HCT116 (cell line): ENCODE data around the gene POU2F3. TPM values are rescaled to one million over a fixed set of nuclear protein-coding genes. Genes with fewer than 3 reads are reported as not detected.

Source experiments
- ATAC-seq: fragments of 200-7000 bp; cut with Tn5 transposase; 2 replicates; pipeline ENCODE4 v1.9.1; 2020; ENCODE audit warnings: mild to moderate bottlenecking, moderate library complexity
- BruUV-seq: library from RNA; stranded (reverse); fragments of 400-500 nt; replicated peaks from 2 replicates; lab custom pipeline; 2021; lab: Mats Ljungman, UMichigan
- CTCF ChIA-PET: fragments of 300-600 bp; sonication (Branson Sonifier 250); formaldehyde crosslinking; loops from one replicate; lab custom pipeline; 2021; ENCODE audit warnings: antibody characterized with exemption; lab: Charles Lee
- POLR2A ChIA-PET: fragments of 300-600, 350-600 bp; sonication (Branson Sonifier 250); formaldehyde crosslinking; loops from one replicate; lab custom pipeline; 2021; ENCODE audit warnings: antibody characterized with exemption; lab: Charles Lee
- RAD21 ChIA-PET, 2 experiments: fragments of 300-600 bp; sonication (Branson Sonifier 250); formaldehyde crosslinking; loops; one replicate each; lab custom pipeline; 2023; ENCODE audit warnings: low total read pairs in 2 of 2; ENCODE audit not compliant: uncharacterized antibody in 2 of 2, unreplicated experiment in 2 of 2, low non-redundant PET in 1 of 2; lab: Charles Lee
- DNase-seq: peaks from one replicate; pipeline ENCODE4 v3.0.0-alpha.2; 2010; ENCODE audit warnings: low read depth, low spot score
- H2AFZ ChIP-seq: fragments of 200-600 bp; shearing (Covaris generic), sonication (generic); 2 replicates; pipeline ENCODE4 v1.6.1; 2017; ENCODE audit warnings: low read depth, mixed run types, mixed read lengths, antibody characterized with exemption, low read length; ENCODE audit not compliant: poor library complexity, severe bottlenecking
- H3K27ac ChIP-seq: 2 replicates; pipeline ENCODE4 v1.5.1; 2012; ENCODE audit warnings: low read depth, low read length
- H3K27me3 ChIP-seq: fragments of 200-600 bp; sonication (generic); 2 replicates; pipeline ENCODE4 v1.6.1; 2016; ENCODE audit warnings: mixed run types, low read length, mixed read lengths; ENCODE audit not compliant: insufficient read depth
- H3K36me3 ChIP-seq, 2 experiments: fragments of 200-500 bp in 1 of 2; fragments of 200-600 bp in 1 of 2; sonication (Bioruptor generic) in 1 of 2; sonication (generic) in 1 of 2; 2 replicates each; pipeline versions ENCODE4 v1.5.1 to v1.6.1; 2014 to 2016; ENCODE audit warnings: low read length in 2 of 2, inconsistent platforms in 1 of 2, mixed read lengths in 1 of 2, mixed run types in 1 of 2; ENCODE audit not compliant: insufficient read depth in 2 of 2, control insufficient read depth in 1 of 2
- H3K4me1 ChIP-seq, 2 experiments: fragments of 200-600 bp in 1 of 2; sonication (generic) in 1 of 2; 2 replicates each; pipeline versions ENCODE4 v1.5.1 to v1.6.1; 2012 to 2017; ENCODE audit warnings: low read length in 2 of 2, inconsistent platforms in 1 of 2, mild to moderate bottlenecking in 1 of 2, mixed read lengths in 1 of 2, mixed run types in 1 of 2, moderate library complexity in 1 of 2; ENCODE audit not compliant: insufficient read depth in 2 of 2, control insufficient read depth in 1 of 2
- H3K4me2 ChIP-seq: fragments of 200-600 bp; sonication (generic); 2 replicates; pipeline ENCODE4 v1.6.1; 2017; ENCODE audit warnings: mixed run types, low read length, mixed read lengths
- H3K4me3 ChIP-seq, 2 experiments: fragments of 200-600 bp in 1 of 2; sonication (generic) in 1 of 2; replicated peaks in 1 of 2; 2 replicates each; pipeline ENCODE4 v1.5.1; 2011 to 2016; ENCODE audit warnings: low read length in 2 of 2, control low read depth in 1 of 2, low read depth in 1 of 2, mild to moderate bottlenecking in 1 of 2, mixed read lengths in 1 of 2, mixed run types in 1 of 2
- H3K79me2 ChIP-seq: fragments of 200-600 bp; sonication (generic); 2 replicates; pipeline ENCODE4 v1.6.1; 2017; ENCODE audit warnings: mild to moderate bottlenecking, mixed run types, low read length, moderate library complexity, mixed read lengths; ENCODE audit not compliant: insufficient read depth
- H3K9ac ChIP-seq: fragments of 200-600 bp; sonication (generic); 2 replicates; pipeline ENCODE4 v1.6.1; 2016; ENCODE audit warnings: low read length, mixed read lengths
- H3K9me2 ChIP-seq: fragments of 200-600 bp; sonication (generic), shearing (Covaris generic); 2 replicates; pipeline ENCODE4 v1.6.1; 2017; ENCODE audit warnings: mixed run types, mild to moderate bottlenecking, moderate library complexity; ENCODE audit not compliant: insufficient read depth
- H3K9me3 ChIP-seq, 2 experiments: fragments of 200-500 bp in 1 of 2; fragments of 200-600 bp in 1 of 2; sonication (Bioruptor generic) in 1 of 2; sonication (generic) in 1 of 2; 2 replicates each; pipeline ENCODE4 v1.6.1; 2014 to 2017; ENCODE audit warnings: low read length in 2 of 2, mixed read lengths in 2 of 2, inconsistent platforms in 1 of 2, low read depth in 1 of 2, mild to moderate bottlenecking in 1 of 2, mixed run types in 1 of 2, moderate library complexity in 1 of 2; ENCODE audit not compliant: control insufficient read depth in 1 of 2, insufficient read depth in 1 of 2
- H4K20me1 ChIP-seq: fragments of 200-600 bp; sonication (generic), shearing (Covaris generic); 2 replicates; pipeline ENCODE4 v1.6.1; 2017; ENCODE audit warnings: mixed run types, mild to moderate bottlenecking, moderate library complexity; ENCODE audit not compliant: insufficient read depth
- CBX3 ChIP-seq: IDR thresholded peaks from 2 replicates; pipeline ENCODE4 v1.6.1; 2012; ENCODE audit warnings: low read depth
- CEBPB ChIP-seq: IDR thresholded peaks from 2 replicates; pipeline ENCODE4 v1.6.1; 2012; ENCODE audit warnings: low read depth
- ELF1 ChIP-seq: IDR thresholded peaks from 2 replicates; pipeline ENCODE4 v1.6.1; 2012; ENCODE audit warnings: low read depth, borderline replicate concordance
- FOSL1 ChIP-seq: IDR thresholded peaks from 2 replicates; pipeline ENCODE4 v1.6.1; 2012; ENCODE audit warnings: low read depth
- POLR2AphosphoS5 ChIP-seq: IDR thresholded peaks from 2 replicates; pipeline ENCODE4 v1.6.1; 2011; ENCODE audit warnings: mild to moderate bottlenecking, low read depth, low read length, moderate library complexity
- RAD21 ChIP-seq: IDR thresholded peaks from 2 replicates; pipeline ENCODE4 v1.6.1; 2012; ENCODE audit warnings: low read depth, mild to moderate bottlenecking
- SP1 ChIP-seq: IDR thresholded peaks from 2 replicates; pipeline ENCODE4 v1.6.1; 2012; ENCODE audit warnings: low read depth
- TCF7L2 ChIP-seq: IDR thresholded peaks from 2 replicates; pipeline ENCODE4 v1.7.0; 2011; ENCODE audit warnings: borderline replicate concordance, inconsistent platforms; ENCODE audit not compliant: insufficient read depth, insufficient read length; ENCODE audit errors: extremely low read depth
- YY1 ChIP-seq: IDR thresholded peaks from 2 replicates; pipeline ENCODE4 v1.6.1; 2011; ENCODE audit warnings: low read length, low read depth, moderate library complexity, mild to moderate bottlenecking; ENCODE audit not compliant: insufficient replicate concordance; ENCODE audit errors: extremely low read depth
- ZFX ChIP-seq: fragments of 450-650 bp; IDR thresholded peaks from 2 replicates; pipeline ENCODE4 v1.6.1; 2017
- intact Hi-C: fragments of 100-400 bp; cut with micrococcal nuclease; formaldehyde crosslinking; loops from 2 replicates; pipeline ENCODE4 v1.10.0; 2022
- total RNA-seq: library from RNA; stranded (reverse); gene quantifications from one replicate; pipeline ENCODE4 v1.2.1, GENCODE V29; 2021; ENCODE audit not compliant: unreplicated experiment

POU2F3 gene
- total RNA-seq, 1 experiment from 2014 or later: 0.15 TPM

DNA sequence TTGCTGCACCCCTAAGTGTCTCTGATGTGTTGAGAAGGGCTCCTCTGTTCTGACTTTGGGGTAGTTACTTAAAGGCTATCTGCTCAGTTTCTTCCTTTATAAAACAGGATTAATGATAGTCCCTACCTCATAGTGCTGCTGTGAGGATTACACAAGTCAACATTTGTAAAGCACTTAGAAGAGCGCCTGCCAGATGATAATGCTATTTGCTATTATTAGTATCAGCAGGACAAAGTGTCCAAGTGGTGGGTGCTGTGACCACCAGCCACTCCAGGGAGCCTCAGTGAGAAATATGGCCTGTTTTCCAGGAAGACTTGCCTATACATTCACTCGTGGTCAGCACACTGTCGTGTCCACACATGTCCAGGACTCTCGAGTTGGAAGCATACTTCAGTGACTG, 16.2 kb downstream of the POU2F3 start:
- POLR2A ChIA-PET: no interaction called here
- no peak for TF ChIP-seq CEBPB
- TF ChIP-seq RAD21: no peak
- TF ChIP-seq ZFX: no peak
- no peak for TF ChIP-seq ELF1
- TF ChIP-seq YY1: no peak
- TF ChIP-seq SP1: no peak
- TF ChIP-seq, all 23 proteins: peak for 0
- H3K9ac ChIP-seq: no peak overlapping the region
- H3K27me3 ChIP-seq: peaks cover 49% of the 10 kb centered on the region; the same call in 1 of the 2 replicates
- DNase-seq (no peak), ATAC-seq (no peak)
- no peaks in the 10 kb centered on the region for H3K79me2 ChIP-seq
- H3K4me1 ChIP-seq: no peaks in the 10 kb centered on the region
- no peaks in the 10 kb centered on the region for H4K20me1 ChIP-seq
- H3K27ac ChIP-seq: no peak overlapping the region
- intact Hi-C loops: no loop called here
- ChIA-PET CTCF (no interaction called here), RAD21 (no interaction called here)
- no TSS peak for BruUV-seq
- H3K4me3 ChIP-seq: no peak overlapping the region
- H3K9me3 ChIP-seq: no peaks in the 10 kb centered on the region
- no peak overlapping the region for H3K4me2 ChIP-seq
- H2AFZ ChIP-seq: no peak overlapping the region
- H3K36me3 ChIP-seq: no peaks in the 10 kb centered on the region
- no peaks in the 10 kb centered on the region for H3K9me2 ChIP-seq

GRCh38 chr11:120256779-120257178, 16.8 kb downstream of the POU2F3 start:
- POLR2A ChIA-PET: no interaction called here
- H3K4me1 ChIP-seq: no peaks in the 10 kb centered on the region
- no peak overlapping the region for H3K27ac ChIP-seq
- intact Hi-C loops: no loop called here
- BruUV-seq: no TSS peak
- H3K27me3 ChIP-seq: peaks cover 49% of the 10 kb centered on the region; the same call in 1 of the 2 replicates
- ATAC-seq (no peak), DNase-seq (no peak)
- H2AFZ ChIP-seq: no peak overlapping the region
- no peaks in the 10 kb centered on the region for H3K79me2 ChIP-seq
- no peak overlapping the region for H3K4me3 ChIP-seq
- no peaks in the 10 kb centered on the region for H4K20me1 ChIP-seq
- no peak for TF ChIP-seq ELF1
- TF ChIP-seq TCF7L2: no peak
- no peak for TF ChIP-seq CEBPB
- no peak for TF ChIP-seq FOSL1
- TF ChIP-seq POLR2AphosphoS5: no peak
- TF ChIP-seq CBX3: no peak
- no peak for TF ChIP-seq ZFX
- H3K9me2 ChIP-seq: no peaks in the 10 kb centered on the region
- H3K9ac ChIP-seq: no peak overlapping the region
- H3K36me3 ChIP-seq: no peaks in the 10 kb centered on the region
- H3K9me3 ChIP-seq: no peaks in the 10 kb centered on the region
- RAD21 ChIA-PET: no interaction called here
- no peak overlapping the region for H3K4me2 ChIP-seq
- CTCF ChIA-PET: no interaction called here
